Transverse colon (tissue), 4 donors: ENCODE measurements around the gene NABP2. TPM values are rescaled to one million over a fixed set of nuclear protein-coding genes. Genes with fewer than 3 reads are reported as not detected.

Experiments used
- DNase-seq: peaks from one replicate; pipeline ENCODE4 v3.0.0-alpha.2; 2019
- H3K27ac ChIP-seq, 4 donors: fragments of 200-600 bp; sonication (generic); 2 replicates each; pipeline ENCODE4 v1.5.1; 2016 to 2018; ENCODE audit warnings: inconsistent platforms in 4 of 4
- H3K27me3 ChIP-seq: fragments of 200-600 bp; sonication (generic); 2 replicates; pipeline ENCODE4 v1.5.1; 2017; ENCODE audit warnings: inconsistent platforms
- H3K36me3 ChIP-seq, 4 donors: fragments of 200-600 bp; sonication (generic); 2 replicates each; pipeline ENCODE4 v1.5.1; 2017 to 2019; ENCODE audit warnings: inconsistent platforms in 4 of 4
- H3K4me1 ChIP-seq, 4 donors: fragments of 200-600 bp; sonication (generic); 2 replicates each; pipeline ENCODE4 v1.5.1; 2017 to 2020; ENCODE audit warnings: inconsistent platforms in 4 of 4
- H3K4me3 ChIP-seq, 4 donors: fragments of 200-600 bp; sonication (generic); 1 replicate in 1 of 4; 2 replicates in 3 of 4; pipeline versions ENCODE4 v1.5.1 to v1.6.1; 2017 to 2019; ENCODE audit warnings: inconsistent platforms in 4 of 4
- H3K9me3 ChIP-seq, 2 donors: fragments of 200-600 bp; sonication (generic); 2 replicates each; pipeline ENCODE4 v1.5.1; 2017 to 2019; ENCODE audit warnings: inconsistent platforms in 2 of 2
- EP300 ChIP-seq: sonication (generic); formaldehyde crosslinking; IDR thresholded peaks from one replicate; pipeline ENCODE4 v1.6.1; 2017; ENCODE audit warnings: antibody characterized with exemption, low read depth
- POLR2A ChIP-seq: fragments of 450-650 bp; IDR thresholded peaks from one replicate; pipeline ENCODE4 v1.6.1; 2016; ENCODE audit warnings: antibody characterized with exemption, mild to moderate bottlenecking, moderate library complexity
- POLR2AphosphoS5 ChIP-seq, 3 donors: sonication (generic); formaldehyde crosslinking; IDR thresholded peaks; one replicate each; pipeline ENCODE4 v1.6.1; 2016; ENCODE audit warnings: antibody characterized with exemption in 3 of 3
- WGBS, 2 donors: methylation state at CpG; one replicate each; pipeline ENCODE4 v1.1.5; 2018; ENCODE audit warnings: low coverage in 1 of 2; 5-methylcytosine and 5-hydroxymethylcytosine counted together
- in situ Hi-C, 4 donors: fragments of 200-750 bp; cut with MboI; loops; one replicate each; pipeline versions ENCODE4 v1.15.0 to v1.15.1; 2017; ENCODE audit warnings: low sequenced_read_pairs in 3 of 4, low pct_ligation_motif_present in 1 of 4, low pct_unique_long_range_greater_than_20kb in 1 of 4
- intact Hi-C: fragments of 100-400 bp; cut with DNase I; formaldehyde crosslinking; loops from one replicate; pipeline ENCODE4 v1.15.1; 2023; ENCODE audit warnings: low total_unique reads
- total RNA-seq, 4 donors: library from RNA; depleted of rRNA; stranded (reverse); fragments of >200 nt; gene quantifications; one replicate each; pipeline ENCODE4 v1.1.0, GENCODE V29; 2016
- TF ChIP-seq, protein P1 (sequence below), 5 experiments: fragments of 200-600 bp in 3 of 5; fragments of 450-650 bp in 2 of 5; sonication (generic) in 3 of 5; IDR thresholded peaks; 1 replicate in 2 of 5; 2 replicates in 3 of 5; pipeline ENCODE4 v1.5.1; 2016 to 2017; ENCODE audit warnings: antibody characterized with exemption in 5 of 5, inconsistent platforms in 3 of 5, mild to moderate bottlenecking in 2 of 5, moderate library complexity in 1 of 5

NABP2 gene
- total RNA-seq, 4 donors from 2014 or later: 4.9 to 26.8 (median 15.5) TPM

DNA sequence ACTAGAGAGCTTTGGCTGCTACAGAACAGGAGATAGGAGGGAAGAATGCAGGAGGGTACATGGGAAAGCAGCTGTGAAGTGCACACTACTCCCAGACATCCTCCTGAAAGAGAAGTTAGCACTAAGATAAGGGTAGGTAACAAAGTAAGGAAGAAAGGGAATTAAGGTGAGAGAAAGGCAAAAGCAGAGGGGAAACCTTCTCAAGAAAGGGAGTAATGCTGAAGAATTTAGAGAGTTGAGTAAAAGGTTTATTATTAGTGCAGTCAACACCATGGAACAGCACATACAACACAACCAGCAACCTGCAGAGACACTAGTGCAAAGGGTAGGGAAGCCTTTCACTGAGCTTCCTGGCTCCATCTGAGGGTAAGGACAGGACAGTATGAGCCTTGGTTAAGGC is 19.9 kb upstream of the NABP2 start:
- Histone ChIP-seq H3K27ac (no peak overlapping the region), H3K9me3 (no peaks in the 10 kb centered on the region), H3K27me3 (no peaks in the 10 kb centered on the region), H3K36me3 (peaks cover 0 to 35% (median 7%) of the 10 kb centered on the region in 4 donors), H3K4me3 (no peak overlapping the region), H3K4me1 (peaks cover 0 to 11% (median 4%) of the 10 kb centered on the region in 4 donors)
- DNase-seq: no peak
- intact Hi-C loops: no loop called here
- TF ChIP-seq, protein P1, sequence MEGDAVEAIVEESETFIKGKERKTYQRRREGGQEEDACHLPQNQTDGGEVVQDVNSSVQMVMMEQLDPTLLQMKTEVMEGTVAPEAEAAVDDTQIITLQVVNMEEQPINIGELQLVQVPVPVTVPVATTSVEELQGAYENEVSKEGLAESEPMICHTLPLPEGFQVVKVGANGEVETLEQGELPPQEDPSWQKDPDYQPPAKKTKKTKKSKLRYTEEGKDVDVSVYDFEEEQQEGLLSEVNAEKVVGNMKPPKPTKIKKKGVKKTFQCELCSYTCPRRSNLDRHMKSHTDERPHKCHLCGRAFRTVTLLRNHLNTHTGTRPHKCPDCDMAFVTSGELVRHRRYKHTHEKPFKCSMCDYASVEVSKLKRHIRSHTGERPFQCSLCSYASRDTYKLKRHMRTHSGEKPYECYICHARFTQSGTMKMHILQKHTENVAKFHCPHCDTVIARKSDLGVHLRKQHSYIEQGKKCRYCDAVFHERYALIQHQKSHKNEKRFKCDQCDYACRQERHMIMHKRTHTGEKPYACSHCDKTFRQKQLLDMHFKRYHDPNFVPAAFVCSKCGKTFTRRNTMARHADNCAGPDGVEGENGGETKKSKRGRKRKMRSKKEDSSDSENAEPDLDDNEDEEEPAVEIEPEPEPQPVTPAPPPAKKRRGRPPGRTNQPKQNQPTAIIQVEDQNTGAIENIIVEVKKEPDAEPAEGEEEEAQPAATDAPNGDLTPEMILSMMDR (IDR thresholded peaks at IDR 0.05): no peak
- TF ChIP-seq POLR2A: no peak
- no peak for TF ChIP-seq POLR2AphosphoS5 (IDR thresholded peaks at IDR 0.05)
- in situ Hi-C loops: no loop called here

DNA sequence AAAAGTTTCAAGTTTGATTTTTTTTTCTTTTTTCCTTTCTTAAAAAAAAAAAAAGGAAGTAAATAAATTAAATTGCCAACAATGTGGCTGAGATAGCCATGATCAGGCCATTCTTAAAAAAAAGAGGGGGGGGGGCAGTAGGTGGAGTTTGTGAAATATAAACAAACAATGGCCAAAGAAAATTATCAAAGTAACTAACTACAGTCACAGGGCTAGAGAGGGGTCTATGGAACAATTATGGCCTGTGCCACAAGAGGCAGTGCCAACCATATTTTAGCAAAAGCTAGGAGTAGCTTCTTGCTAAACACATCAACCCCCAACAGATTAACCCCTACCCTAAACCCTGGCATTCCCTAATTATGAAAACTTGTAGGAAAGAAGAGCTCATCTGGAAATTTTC is 18.7 kb upstream of the NABP2 start:
- Histone ChIP-seq H3K36me3 (peaks cover 0 to 47% (median 12%) of the 10 kb centered on the region in 4 donors), H3K4me1 (peaks cover 0 to 11% (median 4%) of the 10 kb centered on the region in 4 donors), H3K27me3 (no peaks in the 10 kb centered on the region), H3K9me3 (no peaks in the 10 kb centered on the region), H3K27ac (no peak overlapping the region), H3K4me3 (no peak overlapping the region)
- in situ Hi-C loops: no loop called here
- intact Hi-C loops: no loop called here
- DNase-seq: no peak
- TF ChIP-seq, protein P1 (IDR thresholded peaks at IDR 0.05): no peak
- TF ChIP-seq POLR2A (no peak), POLR2AphosphoS5 (IDR thresholded peaks at IDR 0.05) (no peak), EP300 (no peak)

DNA sequence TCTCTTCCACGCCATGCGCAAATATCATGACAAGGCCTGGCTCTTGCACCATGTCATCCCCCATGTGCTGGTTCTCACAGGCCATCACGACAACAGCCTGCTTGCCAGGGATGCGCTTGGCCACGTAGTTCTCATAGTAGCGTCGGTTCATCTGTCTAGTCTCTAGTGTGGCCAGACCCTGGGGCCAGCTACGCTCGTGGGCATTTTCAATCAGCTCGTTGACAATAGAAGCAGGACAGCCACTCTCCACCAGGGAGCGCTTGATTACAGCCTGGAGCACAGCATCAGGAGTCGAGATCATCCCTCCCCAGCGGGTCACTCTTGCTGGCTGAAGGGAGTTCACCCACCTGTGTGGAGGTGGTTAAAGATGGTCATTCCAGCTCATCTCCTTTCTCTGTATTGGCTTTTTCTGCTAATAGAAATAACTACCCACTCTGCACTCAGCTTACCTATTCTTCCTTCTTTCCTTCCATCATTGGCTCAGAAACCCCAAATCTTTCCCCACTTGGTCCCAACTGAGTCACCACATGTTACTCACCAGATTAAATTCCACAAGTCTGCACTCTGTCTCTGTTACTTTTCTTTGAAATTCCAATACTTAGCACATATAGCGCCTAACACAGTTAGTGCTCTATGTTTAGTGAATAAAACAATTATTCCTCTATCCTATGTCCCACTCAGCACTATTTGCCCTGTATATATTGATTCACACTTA is 17.5 kb upstream of the NABP2 start:
- TF ChIP-seq, protein P1 (IDR thresholded peaks at IDR 0.05): peak; percentile 56 to 74 (median 65)
- TF ChIP-seq EP300: no peak
- TF ChIP-seq POLR2A: no peak
- no peak for TF ChIP-seq POLR2AphosphoS5 (IDR thresholded peaks at IDR 0.05)
- Histone ChIP-seq H3K4me3 (no peak overlapping the region), H3K9me3 (no peaks in the 10 kb centered on the region), H3K27me3 (no peaks in the 10 kb centered on the region), H3K36me3 (peaks cover 0 to 58% (median 17%) of the 10 kb centered on the region in 4 donors), H3K27ac (no peak overlapping the region), H3K4me1 (peaks cover 0 to 11% (median 4%) of the 10 kb centered on the region in 4 donors)
- intact Hi-C loops (no loop called here), in situ Hi-C loops (no loop called here)
- WGBS, 2 donors: 59 to 83% methylated on average over 7 to 14 of the region's 14 CpGs
- DNase-seq: peak; percentile 65

DNA sequence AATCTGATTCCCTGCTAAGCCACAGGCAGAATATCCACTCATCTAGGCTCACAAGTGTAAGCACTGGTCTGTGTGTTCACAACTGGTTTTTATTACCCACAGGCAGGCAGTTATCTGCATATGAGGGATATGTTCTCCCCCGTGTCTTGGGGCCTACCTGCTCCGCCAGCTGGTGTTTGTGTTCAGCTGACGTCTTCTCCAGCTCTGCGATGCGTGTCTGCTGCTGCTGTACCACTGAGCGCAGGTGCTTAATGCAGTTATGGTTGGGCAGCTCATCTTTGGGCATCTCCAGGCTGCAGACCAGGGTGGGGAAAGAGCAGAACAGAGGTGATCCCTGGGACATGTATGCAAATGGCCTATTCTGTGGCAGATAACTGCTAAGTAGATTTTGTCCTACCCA is 16.1 kb upstream of the NABP2 start:
- H3K9me3 ChIP-seq: no peaks in the 10 kb centered on the region
- H3K36me3 ChIP-seq: peaks cover 0 to 68% (median 23%) of the 10 kb centered on the region in 4 donors
- no peaks in the 10 kb centered on the region for H3K4me1 ChIP-seq
- H3K27me3 ChIP-seq: no peaks in the 10 kb centered on the region
- no peak for TF ChIP-seq POLR2A
- TF ChIP-seq EP300: no peak
- TF ChIP-seq, protein P1 (IDR thresholded peaks at IDR 0.05): no peak
- no peak for TF ChIP-seq POLR2AphosphoS5 (IDR thresholded peaks at IDR 0.05)
- H3K27ac ChIP-seq: no peak overlapping the region
- no peak for DNase-seq
- no peak overlapping the region for H3K4me3 ChIP-seq
- in situ Hi-C loops (no loop called here), intact Hi-C loops (no loop called here)
- WGBS, 2 donors: 80 to 81% methylated on average over 1 to 6 of the region's 6 CpGs
